Transverse colon (tissue), 4 donors: ENCODE results near the gene MEF2B.

ENCODE experiments used
- EP300 ChIP-seq: sonication (generic); formaldehyde crosslinking; IDR thresholded peaks from one replicate; pipeline ENCODE4 v1.6.1; 2017; ENCODE audit warnings: antibody characterized with exemption, low read depth
- POLR2A ChIP-seq: fragments of 450-650 bp; IDR thresholded peaks from one replicate; pipeline ENCODE4 v1.6.1; 2016; ENCODE audit warnings: antibody characterized with exemption, mild to moderate bottlenecking, moderate library complexity
- POLR2AphosphoS5 ChIP-seq, 3 donors: sonication (generic); formaldehyde crosslinking; IDR thresholded peaks; one replicate each; pipeline ENCODE4 v1.6.1; 2016; ENCODE audit warnings: antibody characterized with exemption in 3 of 3
- TF ChIP-seq, protein P1 (sequence below), 5 experiments: fragments of 200-600 bp in 3 of 5; fragments of 450-650 bp in 2 of 5; sonication (generic) in 3 of 5; IDR thresholded peaks; 1 replicate in 2 of 5; 2 replicates in 3 of 5; pipeline ENCODE4 v1.5.1; 2016 to 2017; ENCODE audit warnings: antibody characterized with exemption in 5 of 5, inconsistent platforms in 3 of 5, mild to moderate bottlenecking in 2 of 5, moderate library complexity in 1 of 5

DNA sequence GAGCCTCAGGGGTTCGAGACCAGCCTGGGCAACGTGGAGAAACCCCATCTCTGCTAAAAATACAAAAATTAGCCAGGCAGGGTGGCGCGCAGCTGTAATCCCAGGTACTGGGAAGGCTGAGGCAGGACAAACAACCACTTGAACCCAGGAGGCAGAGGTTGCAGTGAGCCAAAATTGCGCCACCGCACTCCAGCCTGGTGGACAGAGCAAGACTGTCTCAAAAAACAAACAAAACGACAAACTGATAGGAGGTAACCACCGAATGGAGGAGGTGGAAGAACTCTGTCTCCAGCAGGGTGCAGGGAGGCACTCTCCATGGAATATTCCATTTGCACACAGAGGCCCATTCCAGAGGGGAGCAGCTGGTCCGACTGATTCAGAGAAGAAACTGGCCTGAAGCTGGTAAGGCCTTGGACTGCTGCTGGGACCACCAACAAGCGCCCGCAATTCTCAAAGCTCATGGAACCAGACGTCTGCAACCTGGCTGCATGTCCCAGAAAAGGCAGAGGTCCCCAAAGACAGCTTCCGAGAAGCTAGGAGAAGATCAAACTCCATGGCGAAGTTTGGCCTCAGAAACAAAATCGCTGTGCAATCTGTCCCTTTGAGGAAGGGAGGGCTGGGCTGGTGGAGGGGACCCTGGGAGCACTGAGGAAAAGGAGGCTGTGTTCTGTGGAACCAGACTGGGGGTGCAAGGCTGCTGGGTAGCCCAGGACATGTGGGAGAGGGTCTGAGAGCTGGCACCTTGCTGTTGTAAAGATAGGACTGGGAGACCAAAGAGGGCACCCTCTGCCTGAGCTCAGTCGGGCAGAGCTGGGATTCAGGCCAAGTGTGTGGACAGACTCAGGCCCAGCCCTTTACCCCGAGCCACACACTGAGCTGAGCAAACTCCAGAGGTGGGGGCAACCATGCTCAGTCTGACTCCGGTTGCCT lies 71.1 kb downstream of the MEF2B start:
- TF ChIP-seq, protein P1, sequence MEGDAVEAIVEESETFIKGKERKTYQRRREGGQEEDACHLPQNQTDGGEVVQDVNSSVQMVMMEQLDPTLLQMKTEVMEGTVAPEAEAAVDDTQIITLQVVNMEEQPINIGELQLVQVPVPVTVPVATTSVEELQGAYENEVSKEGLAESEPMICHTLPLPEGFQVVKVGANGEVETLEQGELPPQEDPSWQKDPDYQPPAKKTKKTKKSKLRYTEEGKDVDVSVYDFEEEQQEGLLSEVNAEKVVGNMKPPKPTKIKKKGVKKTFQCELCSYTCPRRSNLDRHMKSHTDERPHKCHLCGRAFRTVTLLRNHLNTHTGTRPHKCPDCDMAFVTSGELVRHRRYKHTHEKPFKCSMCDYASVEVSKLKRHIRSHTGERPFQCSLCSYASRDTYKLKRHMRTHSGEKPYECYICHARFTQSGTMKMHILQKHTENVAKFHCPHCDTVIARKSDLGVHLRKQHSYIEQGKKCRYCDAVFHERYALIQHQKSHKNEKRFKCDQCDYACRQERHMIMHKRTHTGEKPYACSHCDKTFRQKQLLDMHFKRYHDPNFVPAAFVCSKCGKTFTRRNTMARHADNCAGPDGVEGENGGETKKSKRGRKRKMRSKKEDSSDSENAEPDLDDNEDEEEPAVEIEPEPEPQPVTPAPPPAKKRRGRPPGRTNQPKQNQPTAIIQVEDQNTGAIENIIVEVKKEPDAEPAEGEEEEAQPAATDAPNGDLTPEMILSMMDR (IDR thresholded peaks at IDR 0.05) = no peak
- TF ChIP-seq POLR2A (no peak), POLR2AphosphoS5 (IDR thresholded peaks at IDR 0.05) (no peak), EP300 (no peak)
